Uterus (tissue), 2 donors: ENCODE data around the gene MSMO1.

Experiments
- POLR2A ChIP-seq, 2 donors: fragments of 450-650 bp; IDR thresholded peaks; one replicate each; pipeline ENCODE4 v1.6.1; 2016; ENCODE audit warnings: antibody characterized with exemption in 2 of 2, mild to moderate bottlenecking in 1 of 2, moderate library complexity in 1 of 2
- TF ChIP-seq, protein P1 (sequence below), 4 experiments: fragments of 200-600 bp in 2 of 4; fragments of 450-650 bp in 2 of 4; sonication (generic) in 2 of 4; IDR thresholded peaks; one replicate each; pipeline ENCODE4 v1.5.1; 2016 to 2019; ENCODE audit warnings: antibody characterized with exemption in 4 of 4, mild to moderate bottlenecking in 2 of 4, moderate library complexity in 1 of 4

DNA sequence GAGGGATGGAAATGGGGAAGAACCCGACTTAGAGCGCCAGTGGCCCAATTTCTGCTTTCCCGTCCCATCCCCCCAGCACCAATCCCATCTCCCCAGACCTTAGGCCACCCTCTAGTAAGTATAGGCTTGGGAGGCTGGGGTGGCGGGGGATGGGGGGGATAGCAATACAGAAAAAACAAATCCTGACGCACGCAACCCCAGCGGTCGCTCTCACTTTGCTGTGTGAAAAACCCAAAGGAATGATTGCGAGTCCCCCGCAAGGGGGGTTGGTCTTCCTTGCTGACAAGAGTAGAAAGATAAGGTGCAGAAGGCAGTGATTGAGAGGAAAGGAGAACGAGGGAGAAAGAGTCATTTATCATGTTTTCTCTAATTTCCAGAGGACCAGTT, 52.2 kb downstream of the MSMO1 start:
- no peak for TF ChIP-seq POLR2A (IDR thresholded peaks at IDR 0.05)
- TF ChIP-seq, protein P1, sequence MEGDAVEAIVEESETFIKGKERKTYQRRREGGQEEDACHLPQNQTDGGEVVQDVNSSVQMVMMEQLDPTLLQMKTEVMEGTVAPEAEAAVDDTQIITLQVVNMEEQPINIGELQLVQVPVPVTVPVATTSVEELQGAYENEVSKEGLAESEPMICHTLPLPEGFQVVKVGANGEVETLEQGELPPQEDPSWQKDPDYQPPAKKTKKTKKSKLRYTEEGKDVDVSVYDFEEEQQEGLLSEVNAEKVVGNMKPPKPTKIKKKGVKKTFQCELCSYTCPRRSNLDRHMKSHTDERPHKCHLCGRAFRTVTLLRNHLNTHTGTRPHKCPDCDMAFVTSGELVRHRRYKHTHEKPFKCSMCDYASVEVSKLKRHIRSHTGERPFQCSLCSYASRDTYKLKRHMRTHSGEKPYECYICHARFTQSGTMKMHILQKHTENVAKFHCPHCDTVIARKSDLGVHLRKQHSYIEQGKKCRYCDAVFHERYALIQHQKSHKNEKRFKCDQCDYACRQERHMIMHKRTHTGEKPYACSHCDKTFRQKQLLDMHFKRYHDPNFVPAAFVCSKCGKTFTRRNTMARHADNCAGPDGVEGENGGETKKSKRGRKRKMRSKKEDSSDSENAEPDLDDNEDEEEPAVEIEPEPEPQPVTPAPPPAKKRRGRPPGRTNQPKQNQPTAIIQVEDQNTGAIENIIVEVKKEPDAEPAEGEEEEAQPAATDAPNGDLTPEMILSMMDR (IDR thresholded peaks at IDR 0.05) = no peak
